GM12892 (cell line): ENCODE results near the gene ZKSCAN5.

Source experiments
- POLR2A ChIP-seq: IDR thresholded peaks from 2 replicates; pipeline ENCODE4 v1.6.1; 2011; ENCODE audit warnings: low read depth, low read length, control low read depth
- POLR2AphosphoS5 ChIP-seq: IDR thresholded peaks from 2 replicates; pipeline ENCODE4 v1.6.1; 2011; ENCODE audit warnings: low read depth, low read length, control low read depth
- TAF1 ChIP-seq: IDR thresholded peaks from 2 replicates; pipeline ENCODE4 v1.6.1; 2011; ENCODE audit warnings: low read depth, mild to moderate bottlenecking, control low read depth, low read length, borderline replicate concordance

GRCh38 chr7:99485094-99485493 lies 19.4 kb upstream of the ZKSCAN5 start:
- TF ChIP-seq POLR2AphosphoS5: 0 out of 2 replicates have a peak, but pooled peaks have one; percentile 3
- TF ChIP-seq POLR2A: no peak
- TF ChIP-seq TAF1: no peak
